ENCODE results near the gene PLSCR3. TPM values are rescaled to one million over a fixed set of nuclear protein-coding genes. Genes with fewer than 3 reads are reported as not detected.

The PLSCR3 gene
- total RNA-seq: 68.4 and 99.4 TPM in 2 replicates

DNA sequence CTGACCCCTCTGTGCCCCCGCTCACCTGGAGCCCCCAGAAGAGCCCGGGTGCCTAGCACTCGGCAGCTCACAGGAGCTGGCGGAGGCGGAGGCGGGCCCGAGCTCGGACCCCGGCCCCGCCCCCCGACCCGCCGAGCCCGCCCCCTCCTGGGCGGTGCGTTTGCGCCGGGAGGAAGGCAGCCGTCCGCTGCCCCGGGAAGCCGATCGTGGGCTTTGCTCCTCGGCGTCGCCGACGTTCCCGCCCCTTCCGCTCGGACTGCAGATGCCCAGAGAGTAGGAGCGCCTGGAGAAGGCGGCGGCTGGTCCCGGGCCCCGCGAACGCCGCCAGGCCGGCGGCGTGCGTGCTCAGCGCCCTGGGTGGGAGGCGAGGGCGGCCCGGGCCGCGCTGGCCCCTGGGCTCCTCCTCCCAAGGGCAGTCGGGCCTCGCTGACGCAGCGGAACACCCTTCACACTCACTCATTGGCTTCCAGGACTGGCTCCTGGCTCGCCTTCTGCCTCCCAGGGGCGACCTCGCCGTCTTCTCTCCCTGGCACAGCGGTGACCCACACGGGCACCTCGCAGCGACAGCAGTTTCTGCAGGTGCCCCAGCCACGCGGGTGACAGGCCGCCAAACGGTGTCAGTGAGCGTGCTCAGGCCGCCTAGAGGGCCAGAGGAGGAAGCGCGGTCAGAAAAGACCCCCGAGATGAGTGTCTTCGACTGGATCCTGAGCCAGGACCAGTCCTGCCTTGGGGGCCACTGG lies at the start of gene PLSCR3:
Gene PLSCR3 (minus strand): TSS at position 74 of the 740 bp plus-strand sequence. CDS start 415 bp downstream, outside the sequence.

GRCh38 chr17:7439462-7440112 lies 45.3 kb upstream of the PLSCR3 start, which contains the start of gene FGF11:
Gene FGF11 (plus strand): TSS chr17:7439512. CDS start chr17:7439621, 109 bp downstream.

GRCh38 chr17:7428557-7428956 lies 34.2 kb upstream of the PLSCR3 start, which contains the start of gene SPEM3:
Gene SPEM3 (plus strand): TSS chr17:7428857. CDS start chr17:7428903, 46 bp downstream.

GRCh38 chr17:7425316-7425715 lies 31.0 kb upstream of the PLSCR3 start, which contains the start of gene SPEM2:
Gene SPEM2 (plus strand): TSS chr17:7425616. CDS start chr17:7425689, 73 bp downstream.

DNA sequence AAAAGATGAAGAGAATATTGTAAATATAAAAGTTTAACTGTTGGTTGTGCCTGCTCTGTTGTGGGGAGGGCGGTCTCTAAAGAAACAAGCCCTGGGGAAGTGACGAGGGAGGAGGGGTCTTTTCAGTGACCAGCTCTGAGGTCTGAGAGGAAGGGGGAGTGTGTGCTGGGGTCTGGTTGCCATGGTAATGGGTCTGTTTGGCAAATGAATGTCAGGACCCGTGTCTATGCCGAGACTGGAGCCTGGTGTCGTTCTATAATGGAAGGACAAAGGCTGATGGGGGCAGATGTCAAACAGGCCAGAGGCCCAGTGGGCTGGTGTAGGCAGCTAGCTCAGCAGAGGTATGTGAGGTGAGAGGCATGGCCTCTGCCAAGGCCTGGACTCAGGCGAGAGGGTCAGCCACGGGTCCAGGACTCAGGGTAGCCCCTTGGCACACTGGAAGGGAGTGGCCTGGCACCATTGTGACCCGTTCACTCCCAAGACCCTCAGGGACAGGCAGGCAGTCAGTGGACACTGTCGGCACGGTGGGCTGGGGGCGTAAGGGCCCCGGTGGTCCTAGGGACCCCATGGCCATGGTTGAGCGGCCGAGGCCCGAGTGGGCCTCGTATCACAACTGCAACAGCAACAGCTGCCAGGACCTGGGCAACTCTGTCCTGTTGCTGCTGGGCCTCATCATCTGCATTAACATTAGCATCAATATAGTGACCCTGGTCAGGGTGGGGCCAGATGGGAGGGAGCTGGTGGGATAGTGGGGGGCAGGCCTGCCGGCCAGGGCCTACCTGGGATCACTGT lies 25.7 kb upstream of the PLSCR3 start, which contains the start of gene SPEM1:
Gene SPEM1 (plus strand): TSS at position 506 of the 792 bp plus-strand sequence. CDS start 61 bp downstream, at position 567.

DNA sequence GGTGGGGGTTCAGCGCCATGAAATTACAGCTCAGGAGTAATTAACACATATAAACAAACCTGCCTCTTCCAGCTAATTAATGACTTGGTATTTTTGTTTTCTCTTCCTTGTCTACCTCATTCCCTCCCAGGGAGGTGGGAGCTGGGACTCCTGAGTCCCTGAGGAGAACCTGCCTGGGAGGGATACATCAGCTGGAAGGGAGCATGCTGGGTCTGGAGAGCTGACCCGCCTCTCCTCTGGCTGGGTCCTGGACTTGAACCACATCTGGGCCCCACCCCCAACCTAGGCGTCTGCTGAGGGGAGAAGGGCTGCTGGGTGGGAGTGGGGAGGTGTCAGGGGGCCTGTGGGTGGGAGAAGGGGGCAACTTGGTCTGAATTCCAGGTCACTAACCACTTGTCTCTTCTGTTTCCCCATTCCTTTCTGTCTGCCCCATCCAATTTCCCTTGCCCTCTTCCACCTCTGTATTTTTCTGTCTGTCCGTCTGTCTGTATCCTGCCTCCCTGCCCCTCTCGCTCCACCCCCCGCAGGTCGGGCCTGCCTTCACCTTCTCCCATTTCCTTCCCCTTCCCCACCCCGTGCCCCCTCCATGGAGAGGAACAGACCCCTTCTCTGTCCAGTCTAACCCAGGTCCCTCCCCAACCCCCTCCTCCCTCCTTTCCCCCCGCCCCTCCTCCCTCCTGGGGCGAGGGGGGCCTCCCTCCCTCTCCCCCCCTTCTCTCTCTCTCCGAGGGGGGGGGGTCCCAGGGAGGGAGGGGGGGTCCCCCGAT lies 13.3 kb upstream of the PLSCR3 start, which contains the start of gene NLGN2:
Gene NLGN2 (plus strand): TSS at position 361 of the 767 bp plus-strand sequence. CDS start 411 bp downstream, outside the sequence.

DNA sequence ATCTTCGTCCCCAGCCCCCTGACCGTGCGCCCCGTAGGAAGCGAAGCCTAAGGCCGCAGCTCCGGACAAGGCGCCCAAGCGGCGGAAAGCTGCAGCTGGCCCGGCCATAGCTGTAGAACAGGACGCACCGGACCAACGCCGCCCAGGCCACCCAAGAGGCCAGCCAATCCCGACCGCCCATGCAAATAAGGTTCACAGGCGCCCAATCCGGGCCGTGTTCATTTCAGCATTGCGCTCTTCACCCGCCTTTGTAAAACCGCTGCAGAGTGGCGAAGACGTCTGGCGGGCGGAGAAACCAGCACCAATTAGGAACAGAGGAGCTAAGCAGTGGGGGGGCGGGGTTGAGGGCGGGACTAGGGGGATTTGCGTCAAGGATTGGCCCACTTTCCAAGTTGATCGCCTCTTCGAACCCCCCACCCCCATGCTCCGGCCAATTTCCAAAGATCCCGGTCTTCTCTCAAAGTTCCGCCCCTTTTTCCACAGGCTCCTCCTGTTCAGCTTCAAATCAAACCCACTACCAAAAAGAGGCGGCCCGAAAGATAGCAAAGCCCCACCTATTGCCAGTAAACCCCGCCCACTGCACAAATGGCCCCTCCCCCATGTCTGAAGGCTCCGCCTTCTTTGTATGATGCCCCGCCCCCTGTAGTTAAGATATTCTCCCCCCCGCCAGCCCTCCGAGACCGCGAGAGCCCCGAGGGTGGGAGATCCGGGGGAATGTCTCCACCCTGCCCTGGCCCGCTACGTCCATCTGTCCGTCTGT lies 9.8 kb upstream of the PLSCR3 start, which contains the start of gene TMEM256:
Gene TMEM256 (minus strand): TSS at position 121 of the 760 bp plus-strand sequence. CDS start 13 bp downstream, at position 108.

GRCh38 chr17:7380855-7381683 lies 13.3 kb downstream of the PLSCR3 start, which contains the start of gene TNK1:
Gene TNK1 (plus strand): TSS chr17:7381089. CDS start chr17:7382927, 1,838 bp downstream.

GRCh38 chr17:7355053-7355452 lies 39.3 kb downstream of the PLSCR3 start, which contains the start of gene TMEM95:
Gene TMEM95 (plus strand): TSS chr17:7355156. CDS start chr17:7355205, 49 bp downstream.

DNA sequence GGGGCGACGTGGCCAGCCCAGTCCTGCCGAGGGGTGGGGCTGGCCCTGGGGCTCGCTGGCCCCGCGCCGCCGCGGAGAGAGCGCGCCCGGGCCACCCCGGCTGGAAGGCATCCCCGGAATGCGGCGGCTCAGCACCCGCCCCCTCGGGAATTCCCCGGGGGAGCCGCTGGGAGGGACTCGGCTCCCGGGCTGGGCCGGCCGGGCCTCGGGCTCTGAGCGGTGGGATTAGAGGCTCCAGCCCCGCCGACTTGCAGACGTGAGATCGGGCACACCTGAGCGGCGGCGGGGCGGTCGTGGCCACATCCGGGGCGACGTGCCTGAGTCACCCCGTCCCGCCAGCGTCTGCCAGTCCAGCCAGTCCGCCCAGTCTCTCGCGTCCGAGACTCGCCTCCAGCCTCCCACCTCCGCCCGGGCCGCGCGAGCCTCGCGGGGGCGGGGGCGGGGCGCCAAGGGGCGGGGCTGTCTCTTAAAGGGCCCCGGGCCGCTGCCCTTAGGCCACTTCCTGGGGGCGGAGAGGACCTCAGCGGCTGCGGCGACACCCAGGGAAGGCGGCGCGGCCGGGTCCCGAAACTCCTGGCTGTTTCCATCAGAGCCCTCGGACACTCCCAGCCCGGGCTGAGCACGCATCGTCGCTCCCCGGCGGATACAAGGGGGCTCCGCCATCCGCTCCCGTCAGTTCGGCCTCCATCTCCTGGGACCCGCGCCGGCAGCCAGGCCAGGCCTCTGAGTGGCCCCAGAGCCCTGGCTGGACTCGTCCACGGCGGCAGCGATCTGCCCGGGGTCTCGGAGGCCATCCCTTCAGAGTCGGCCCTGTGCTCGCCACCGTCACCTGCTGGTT lies 42.4 kb downstream of the PLSCR3 start, which contains the start of gene KCTD11:
Gene KCTD11 (plus strand): TSS at position 498 of the 838 bp plus-strand sequence.

Other genes with a start within 250 kb of the PLSCR3 start
- 0.23 TPM in 1 of 2 replicates, not detected in the other for gene ASGR1, start 215.2 kb downstream of the PLSCR3 start, total RNA-seq
- gene DLG4, start 174.7 kb downstream of the PLSCR3 start, total RNA-seq: 1.4 and 5.5 TPM in 2 replicates
- 173 and 216 TPM in 2 replicates for gene ACADVL, start 174.6 kb downstream of the PLSCR3 start, total RNA-seq
- gene DVL2, start 160.0 kb downstream of the PLSCR3 start, total RNA-seq: 32.6 and 39.5 TPM in 2 replicates
- 26.9 and 32.2 TPM in 2 replicates for gene PHF23, start 155.1 kb downstream of the PLSCR3 start, total RNA-seq
- gene GABARAP, start 152.1 kb downstream of the PLSCR3 start, total RNA-seq: 171 and 262 TPM in 2 replicates
- gene CTDNEP1, start 142.8 kb downstream of the PLSCR3 start, total RNA-seq: 39.4 and 49.4 TPM in 2 replicates
- 23.3 and 36.8 TPM in 2 replicates for gene ELP5, start 142.3 kb downstream of the PLSCR3 start, total RNA-seq
- gene CLDN7, start 132.0 kb downstream of the PLSCR3 start, total RNA-seq: 7.9 and 26.0 TPM in 2 replicates
- gene SLC2A4, start 112.8 kb downstream of the PLSCR3 start, total RNA-seq: 0.08 and 1.4 TPM in 2 replicates
- gene YBX2, start 99.9 kb downstream of the PLSCR3 start, total RNA-seq: 0.47 and 0.72 TPM in 2 replicates
- gene EIF5A, start 86.9 kb downstream of the PLSCR3 start, total RNA-seq: 557 and 909 TPM in 2 replicates
- 42.7 and 70.0 TPM in 2 replicates for gene GPS2, start 79.2 kb downstream of the PLSCR3 start, total RNA-seq
- gene NEURL4, start 65.2 kb downstream of the PLSCR3 start, total RNA-seq: 6.2 and 10.9 TPM in 2 replicates
- 3.3 and 5.6 TPM in 2 replicates for gene ACAP1, start 58.0 kb downstream of the PLSCR3 start, total RNA-seq
- 6.0 and 13.0 TPM in 2 replicates for gene KCTD11, start 42.4 kb downstream of the PLSCR3 start, total RNA-seq
- gene TMEM95, start 39.4 kb downstream of the PLSCR3 start, total RNA-seq: not detected in 2 replicates
- gene TNK1, start 13.4 kb downstream of the PLSCR3 start, total RNA-seq: 3.8 and 7.7 TPM in 2 replicates
- 138 and 193 TPM in 2 replicates for gene TMEM256, start 9.6 kb upstream of the PLSCR3 start, total RNA-seq
- 2.4 and 6.1 TPM in 2 replicates for gene NLGN2, start 13.3 kb upstream of the PLSCR3 start, total RNA-seq
- gene SPEM1, start 25.8 kb upstream of the PLSCR3 start, total RNA-seq: not detected in 2 replicates
- not detected in 2 replicates for gene SPEM2, start 31.1 kb upstream of the PLSCR3 start, total RNA-seq
- gene SPEM3, start 34.3 kb upstream of the PLSCR3 start, total RNA-seq: not detected in 2 replicates
- 25.2 and 30.4 TPM in 2 replicates for gene TMEM102, start 40.9 kb upstream of the PLSCR3 start, total RNA-seq
- 7.5 and 17.3 TPM in 2 replicates for gene FGF11, start 45.0 kb upstream of the PLSCR3 start, total RNA-seq
- 9.8 and 14.8 TPM in 2 replicates for gene CHRNB1, start 50.5 kb upstream of the PLSCR3 start, total RNA-seq
- gene ZBTB4, start 85.1 kb upstream of the PLSCR3 start, total RNA-seq: 25.9 and 36.8 TPM in 2 replicates
- not detected in 2 replicates for gene SLC35G6, start 86.9 kb upstream of the PLSCR3 start, total RNA-seq
- gene POLR2A, start 89.8 kb upstream of the PLSCR3 start, total RNA-seq: 31.9 and 33.7 TPM in 2 replicates
- 8.8 and 10.3 TPM in 2 replicates for gene TNFSF12, start 154.5 kb upstream of the PLSCR3 start, total RNA-seq
- gene TNFSF13, start 164.2 kb upstream of the PLSCR3 start, total RNA-seq: 0.80 and 5.9 TPM in 2 replicates
- gene SENP3, start 167.4 kb upstream of the PLSCR3 start, total RNA-seq: 56.2 and 86.9 TPM in 2 replicates
- gene CD68, start 185.1 kb upstream of the PLSCR3 start, total RNA-seq: 23.4 and 57.7 TPM in 2 replicates
- gene MPDU1, start 189.3 kb upstream of the PLSCR3 start, total RNA-seq: 138 and 153 TPM in 2 replicates
- gene SOX15, start 195.6 kb upstream of the PLSCR3 start, total RNA-seq: 141 and 207 TPM in 2 replicates
- gene FXR2, start 220.4 kb upstream of the PLSCR3 start, total RNA-seq: 39.6 and 41.3 TPM in 2 replicates
- gene SAT2, start 233.3 kb upstream of the PLSCR3 start, total RNA-seq: 25.8 and 43.2 TPM in 2 replicates
- gene SHBG, start 235.6 kb upstream of the PLSCR3 start, total RNA-seq: not detected in 2 replicates